GM10847 (cell line): Measurements from ENCODE around the gene PYCR2.

ENCODE experiments used
- POLR2A ChIP-seq: IDR thresholded peaks from 2 replicates; pipeline ENCODE4 v1.6.1; 2011; ENCODE audit not compliant: insufficient read length; ENCODE audit errors: extremely low read depth

The PYCR2 gene

DNA sequence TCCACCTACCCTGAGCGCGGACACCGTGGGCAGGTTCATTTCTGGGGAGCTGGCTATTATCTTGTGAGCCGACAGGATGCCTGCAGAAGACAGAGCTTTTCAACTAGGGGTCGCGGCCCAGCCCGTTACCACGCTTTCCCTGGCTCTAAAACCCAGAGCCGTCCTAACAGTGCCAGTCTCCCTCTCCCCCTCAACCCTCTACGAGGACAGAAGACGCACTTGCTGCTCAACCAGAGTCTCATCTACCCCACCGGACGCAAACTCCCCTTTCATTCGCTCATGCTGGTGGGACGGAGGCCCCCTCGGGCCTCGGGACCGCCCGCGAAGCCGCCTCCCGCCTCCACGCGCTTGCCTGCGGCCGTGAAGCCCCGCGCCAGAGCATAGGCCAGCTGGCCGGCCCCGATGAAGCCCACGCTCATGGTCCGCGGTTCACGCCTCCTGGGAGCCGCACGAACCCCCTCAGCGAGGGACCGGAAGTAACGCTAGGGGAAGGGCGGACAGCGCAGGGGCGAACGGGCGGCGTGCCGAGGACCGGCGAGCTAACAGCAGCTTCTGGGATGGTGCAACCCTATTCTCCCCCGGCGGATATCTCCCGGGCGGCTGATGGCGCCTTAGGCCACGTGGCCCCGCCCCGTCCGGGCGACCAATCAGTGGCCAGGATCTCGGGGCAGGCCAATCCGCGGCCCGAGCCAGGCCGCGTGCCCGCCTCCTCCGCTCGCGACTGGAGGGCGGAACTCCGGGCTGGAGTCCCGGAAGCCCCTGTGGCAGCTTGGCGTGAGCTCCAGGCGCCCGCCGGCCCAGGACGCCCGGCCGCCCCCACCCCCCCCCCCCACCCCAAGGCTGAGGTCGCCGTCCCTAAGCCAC, at the start of gene PYCR2:
TSS of gene PYCR2 (minus strand) at position 559 of the 864 bp plus-strand sequence. CDS start at position 419, 140 bp downstream.
- TF ChIP-seq POLR2A, result peak; percentile 89

DNA sequence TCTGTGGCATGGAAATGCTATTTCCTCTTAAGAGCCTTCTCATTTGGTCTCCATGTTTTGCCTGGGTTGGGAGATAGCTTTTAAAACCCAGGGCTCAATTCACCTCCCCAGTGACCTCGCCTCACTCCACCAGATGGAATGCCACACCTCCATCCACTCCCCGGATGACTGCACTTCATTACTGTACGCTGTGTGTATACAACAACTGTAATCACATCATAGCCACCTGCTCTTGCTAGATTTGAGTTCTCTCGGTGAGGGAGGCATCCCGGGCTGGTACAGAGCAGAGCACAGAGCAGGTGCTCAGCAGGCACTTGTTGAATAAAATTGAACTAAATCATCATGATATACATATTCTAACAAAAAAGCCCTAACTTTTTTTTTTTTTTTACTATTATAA, 49.1 kb upstream of the PYCR2 start:
- TF ChIP-seq POLR2A, result no peak

DNA sequence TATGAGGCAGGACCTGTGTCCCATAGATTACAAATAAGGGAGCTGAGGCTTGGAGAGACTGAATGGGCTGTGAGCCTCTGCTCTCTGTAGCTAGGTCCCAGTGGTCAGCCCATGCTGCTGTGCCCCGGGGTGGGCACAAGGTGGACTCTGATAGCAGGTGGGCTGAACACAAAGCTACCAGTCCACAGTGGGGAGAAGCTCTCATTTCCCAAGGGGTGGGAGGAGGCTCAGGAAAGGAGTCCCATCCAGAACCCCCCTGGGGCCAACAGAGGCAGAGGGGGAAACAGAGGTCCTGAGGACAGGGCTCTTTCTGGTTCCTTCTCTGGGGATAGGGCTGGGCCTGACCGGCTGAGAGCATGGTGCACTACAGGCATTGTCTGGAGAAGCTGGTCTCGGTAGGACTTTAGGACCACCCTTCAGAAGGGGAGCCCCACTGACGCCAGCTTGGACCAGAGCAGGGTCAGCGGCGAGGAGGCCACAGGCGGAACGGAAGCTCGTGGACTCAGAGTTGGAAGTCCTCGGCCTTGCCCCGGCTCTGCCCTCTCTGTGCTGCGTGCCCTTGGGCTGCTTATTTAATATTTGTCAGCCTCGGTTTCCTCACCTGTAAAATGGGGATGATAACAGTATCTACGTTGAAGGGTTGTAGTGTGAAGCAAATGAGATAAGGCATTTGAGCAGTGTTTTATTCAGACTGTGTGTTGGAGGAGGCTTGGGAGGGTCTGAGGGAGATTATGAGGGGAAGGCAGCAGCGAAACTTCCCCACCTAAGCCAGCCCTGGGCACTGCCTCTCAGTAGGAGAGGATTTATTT, 48.5 kb upstream of the PYCR2 start:
- no peak for TF ChIP-seq POLR2A

DNA sequence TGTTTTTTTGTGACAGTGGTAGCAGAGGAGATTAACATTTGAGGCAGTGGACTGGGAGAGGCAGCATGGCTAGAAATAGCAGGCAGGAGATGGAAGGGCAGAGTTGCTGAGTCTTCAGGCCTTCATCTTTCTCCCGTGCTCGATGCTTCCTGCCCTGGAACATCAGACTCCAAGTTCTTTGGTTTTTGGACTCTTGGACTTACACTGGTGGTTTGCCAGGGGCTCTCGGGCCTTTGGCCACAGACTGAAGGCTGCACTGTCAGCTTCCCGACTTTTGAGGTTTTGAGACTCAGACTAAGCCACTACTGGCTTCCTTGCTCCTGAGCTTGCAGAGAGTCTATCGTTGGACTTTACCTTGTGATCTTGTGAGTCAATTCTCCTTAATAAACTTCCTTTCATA, 41.2 kb upstream of the PYCR2 start:
- no peak for TF ChIP-seq POLR2A

DNA sequence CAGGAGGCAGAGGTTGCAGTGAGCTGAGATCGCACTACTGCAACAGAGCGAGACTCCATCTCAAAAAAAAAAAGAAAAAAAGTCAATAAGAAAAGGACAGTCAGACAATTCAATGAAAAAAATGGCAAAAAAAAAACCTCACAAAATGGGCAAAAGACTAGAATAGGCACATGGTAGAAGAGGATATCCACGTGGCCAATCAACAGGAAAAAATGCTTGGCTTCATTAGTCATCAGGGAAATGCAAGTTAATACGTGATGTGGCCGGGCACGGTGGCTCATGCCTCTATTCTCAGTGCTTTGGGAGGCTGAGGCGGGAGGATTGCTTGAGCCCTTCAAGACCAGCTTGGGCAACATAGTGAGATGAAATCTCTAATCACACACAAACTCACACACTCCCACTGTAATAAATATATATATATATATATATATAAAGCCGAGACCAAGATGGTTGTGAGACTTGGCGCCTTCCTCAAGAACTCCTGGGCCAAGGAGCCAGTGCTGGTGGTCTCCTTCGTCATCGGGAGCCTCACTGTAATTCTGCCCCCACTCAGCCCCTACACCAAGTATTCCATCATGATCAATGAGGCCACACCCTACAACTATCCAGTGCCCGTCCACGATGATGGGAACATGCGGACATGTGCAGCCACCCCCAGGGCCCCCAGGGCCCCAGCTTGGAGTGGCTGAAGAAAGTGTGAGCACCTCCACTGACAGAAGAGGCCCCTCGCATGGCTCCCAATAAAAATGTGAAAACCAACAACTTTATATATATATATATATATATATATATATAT, 39.9 kb upstream of the PYCR2 start:
- no peak for TF ChIP-seq POLR2A

DNA sequence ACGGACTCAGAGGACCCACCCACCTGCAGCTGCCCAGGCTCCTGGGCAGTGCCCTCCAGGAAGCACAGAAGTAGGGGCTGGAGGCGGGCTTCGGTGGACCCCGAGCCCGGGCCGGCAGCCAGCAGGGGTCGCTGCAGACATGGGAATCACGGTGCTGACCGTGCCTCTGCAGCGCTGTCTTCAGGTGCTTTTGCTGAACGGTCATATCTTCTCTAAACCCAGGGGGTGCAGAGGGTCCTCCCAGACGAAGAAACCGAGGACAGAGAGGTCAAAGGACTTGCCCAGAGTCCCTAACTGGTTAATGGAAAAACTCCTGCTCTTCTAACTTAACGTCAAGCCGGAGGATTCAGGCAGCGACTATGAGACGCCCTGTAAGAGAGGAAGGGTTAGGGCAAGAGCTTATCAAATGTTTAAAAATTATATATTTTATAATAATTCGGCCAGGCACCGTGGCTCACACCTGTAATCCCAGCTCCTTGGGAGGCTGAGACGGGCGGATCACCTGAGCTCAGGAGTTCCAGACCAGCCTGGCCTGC, 38.5 kb upstream of the PYCR2 start:
- no peak for TF ChIP-seq POLR2A

DNA sequence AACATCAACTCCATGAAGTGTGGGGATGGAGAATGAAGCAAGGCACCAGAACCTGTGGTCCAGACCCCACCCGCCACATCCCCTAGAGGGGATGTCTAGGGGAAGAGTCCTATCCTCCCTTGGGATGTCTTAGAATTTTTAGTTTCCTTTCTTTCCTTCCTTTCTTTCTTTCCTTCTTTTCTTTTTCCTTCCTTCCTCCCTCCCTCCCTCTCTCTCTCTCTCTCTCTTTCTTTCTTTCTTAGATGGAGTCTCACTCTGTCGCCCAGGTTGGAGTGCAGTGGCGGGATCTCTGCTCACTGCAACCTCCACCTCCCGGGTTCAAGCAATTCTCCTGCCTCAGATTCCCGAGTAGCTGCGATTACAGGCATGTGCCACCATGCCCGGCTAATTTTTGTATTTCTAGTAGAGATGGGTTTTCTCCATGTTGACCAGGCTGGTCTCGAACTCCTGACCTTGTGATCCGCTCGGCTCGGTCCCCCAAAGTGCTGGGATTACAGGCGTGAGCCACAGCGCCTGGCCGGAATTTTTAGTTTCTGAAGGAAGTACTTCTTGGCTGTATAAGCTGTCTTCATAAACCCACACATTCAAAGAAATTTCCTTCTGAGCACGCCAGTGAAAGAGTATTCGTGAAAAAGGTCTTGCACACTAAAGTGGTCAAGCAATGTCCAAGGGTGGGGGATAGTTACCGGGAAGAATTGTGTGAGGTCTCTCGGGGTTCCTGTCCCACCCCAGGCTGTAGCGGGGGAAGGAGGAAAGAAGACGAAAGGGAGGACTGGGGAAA, 37.8 kb upstream of the PYCR2 start:
- no peak for TF ChIP-seq POLR2A

DNA sequence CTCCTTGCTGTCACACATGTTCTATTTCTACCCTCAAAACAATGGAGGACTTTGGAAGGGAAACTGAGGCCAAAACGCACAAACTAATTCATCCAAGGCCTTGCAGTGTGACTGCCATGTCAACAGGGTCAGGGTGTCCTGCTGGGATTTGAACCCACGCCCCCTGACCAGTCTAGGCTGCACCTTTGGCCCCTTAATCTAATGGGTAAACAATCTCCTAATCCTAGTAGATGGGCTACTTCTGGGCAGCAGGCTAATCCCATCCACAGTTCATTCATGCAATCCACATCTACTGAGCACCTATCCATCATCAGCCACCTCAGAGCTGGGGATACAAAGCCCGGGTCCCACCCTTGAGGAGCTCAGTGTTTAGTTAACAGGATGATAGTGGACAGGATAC, 34.0 kb upstream of the PYCR2 start:
- no peak for TF ChIP-seq POLR2A

DNA sequence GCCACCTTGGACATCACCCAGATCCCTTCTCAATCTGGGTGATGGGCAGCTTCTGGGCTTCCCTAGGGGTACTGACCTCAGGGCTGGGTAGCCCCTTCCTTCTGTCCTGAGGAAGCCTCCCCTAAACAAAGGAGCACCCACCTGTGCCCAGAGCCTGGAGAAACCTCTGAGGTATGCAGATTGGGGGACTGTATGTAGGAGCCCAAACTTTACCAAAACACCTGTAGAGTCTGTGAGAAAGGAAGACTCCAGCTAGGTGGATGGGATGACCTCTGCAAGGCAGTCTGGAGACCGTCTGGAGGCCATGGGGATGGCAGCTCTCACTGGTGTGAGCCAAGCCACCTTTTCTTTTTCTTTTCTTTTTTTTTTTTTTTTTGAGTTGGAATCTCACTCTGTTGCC, 30.7 kb upstream of the PYCR2 start:
- TF ChIP-seq POLR2A, result no peak

DNA sequence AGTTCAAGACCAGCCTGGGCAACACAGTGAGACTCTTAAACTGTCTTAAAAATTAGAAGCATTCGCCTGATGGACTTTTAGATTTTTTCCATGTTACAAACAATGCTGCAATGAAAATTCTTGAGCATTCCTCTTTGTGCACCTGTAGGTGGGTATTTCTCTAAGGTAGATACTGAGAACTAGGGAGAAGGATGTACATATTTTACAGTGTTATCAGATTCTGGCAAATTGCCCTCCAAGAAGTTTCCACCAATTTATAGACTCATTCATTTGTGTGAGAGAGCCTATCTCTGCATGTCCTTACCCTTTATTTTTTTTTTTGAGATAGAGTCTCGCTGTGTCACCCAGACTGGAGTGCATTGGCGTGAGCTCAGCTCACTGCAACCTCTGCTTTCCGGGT, 29.3 kb upstream of the PYCR2 start:
- no peak for TF ChIP-seq POLR2A

DNA sequence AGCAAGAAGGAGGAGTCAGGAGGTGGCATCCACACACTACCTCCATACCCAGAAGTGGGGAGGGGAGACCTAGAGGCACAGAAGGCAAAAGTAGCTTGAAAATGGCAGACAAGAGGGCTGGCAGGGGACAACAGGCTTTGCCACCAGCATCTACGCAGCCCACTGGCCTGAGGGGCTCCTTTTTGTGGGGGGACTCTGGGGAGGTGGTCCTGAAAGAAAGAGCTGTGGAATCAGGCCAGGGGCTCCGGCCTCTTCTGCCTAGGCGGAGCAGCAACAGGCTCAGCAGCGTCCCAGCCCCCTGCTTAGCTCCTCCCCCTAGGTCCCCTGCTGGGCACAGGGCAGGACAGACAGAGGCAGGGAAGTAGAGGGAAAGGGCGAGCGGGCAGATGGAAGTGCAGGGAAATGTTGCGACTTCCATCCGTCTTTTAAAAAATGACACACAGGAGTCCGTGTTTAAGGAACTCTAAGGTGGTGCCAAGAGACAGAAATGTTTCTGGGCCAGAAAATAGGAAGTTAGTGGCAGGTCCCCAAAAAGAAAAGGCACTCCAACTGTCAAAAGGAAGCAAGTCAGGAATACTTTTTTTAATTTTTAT, 27.0 kb upstream of the PYCR2 start:
- no peak for TF ChIP-seq POLR2A

DNA sequence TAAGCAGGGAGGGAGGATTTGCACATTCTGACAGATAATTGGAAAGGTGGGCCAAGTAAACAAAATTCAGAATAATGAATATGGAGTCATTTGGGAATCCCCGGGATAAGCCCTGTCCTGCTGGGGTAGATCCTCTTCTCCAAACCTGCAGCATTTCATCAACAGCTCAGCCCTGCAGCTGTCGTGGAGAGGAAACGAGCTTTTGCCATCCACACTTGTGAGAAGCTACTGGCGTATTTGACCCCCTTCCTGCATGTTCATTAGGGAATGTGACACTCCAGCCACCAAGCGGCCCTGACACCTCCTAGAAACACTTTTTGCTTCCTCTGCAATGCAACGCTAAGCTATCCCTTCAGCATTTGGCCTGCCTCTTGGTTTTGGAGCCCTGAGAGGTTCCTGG, 25.0 kb upstream of the PYCR2 start:
- no peak for TF ChIP-seq POLR2A

DNA sequence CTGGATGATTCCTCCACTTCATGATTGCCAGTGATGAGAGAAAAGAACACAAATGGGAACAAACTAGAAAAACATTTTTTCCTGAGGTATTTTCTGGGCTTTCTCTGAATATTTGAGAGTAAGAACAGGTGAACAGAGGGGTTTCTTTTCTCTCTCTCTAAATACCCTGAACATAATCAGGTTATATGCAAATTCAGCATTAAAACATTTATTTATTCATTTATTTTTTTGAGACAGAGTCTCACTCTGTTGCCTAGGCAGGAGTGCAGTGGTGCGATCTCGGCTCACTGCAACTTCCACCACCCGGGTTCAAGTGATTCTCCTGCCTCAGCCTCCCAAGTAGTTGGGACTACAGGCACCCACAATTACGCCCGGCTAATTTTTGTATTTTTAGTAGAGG, 22.8 kb upstream of the PYCR2 start:
- no peak for TF ChIP-seq POLR2A

DNA sequence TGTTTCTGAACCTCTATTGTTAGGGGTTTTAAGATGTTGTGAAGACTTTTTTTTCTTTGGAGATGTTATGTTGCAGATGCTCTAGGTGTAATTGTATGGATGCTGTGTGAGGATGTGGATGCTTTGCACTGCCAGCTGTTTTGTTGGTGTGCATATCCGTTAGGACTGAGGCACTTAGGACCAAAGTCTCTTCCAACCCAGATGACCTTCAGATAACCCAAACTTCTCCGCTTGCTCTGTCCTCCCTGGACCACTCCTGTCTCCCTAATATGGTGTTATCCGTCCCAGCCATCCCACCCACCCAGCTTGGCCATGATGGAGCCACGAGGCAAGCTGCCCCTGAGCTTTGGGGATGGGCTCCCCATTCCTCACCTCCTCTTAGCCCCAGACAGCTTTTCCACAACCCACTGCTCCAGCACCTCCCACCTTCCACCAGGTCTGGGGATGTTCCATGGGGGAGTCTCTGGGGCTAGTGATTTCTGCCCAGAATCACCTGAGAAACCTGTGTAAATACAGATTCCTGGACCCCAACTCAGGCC, 22.1 kb upstream of the PYCR2 start:
- no peak for TF ChIP-seq POLR2A
